Suprapubic skin (tissue), 4 donors: Measurements from ENCODE around the gene CHID1. TPM values are rescaled to one million over a fixed set of nuclear protein-coding genes. Genes with fewer than 3 reads are reported as not detected.
A peak's percentile ranks its signal among the peaks of the same experiment; 100 is the strongest.

ENCODE experiments used
- DNase-seq, 2 donors: peaks; one replicate each; pipeline ENCODE4 v3.0.0-alpha.2; 2019; ENCODE audit warnings: low spot score in 2 of 2
- H3K27ac ChIP-seq: fragments of 200-600 bp; sonication (generic); one replicate; pipeline ENCODE4 v1.5.1; 2019
- H3K27me3 ChIP-seq: fragments of 200-600 bp; sonication (generic); one replicate; pipeline ENCODE4 v1.5.1; 2019
- H3K36me3 ChIP-seq: fragments of 200-600 bp; sonication (generic); one replicate; pipeline ENCODE4 v1.5.1; 2019
- H3K4me1 ChIP-seq: fragments of 200-600 bp; sonication (generic); one replicate; pipeline ENCODE4 v1.5.1; 2019
- H3K4me3 ChIP-seq: fragments of 200-600 bp; sonication (generic); one replicate; pipeline ENCODE4 v1.5.1; 2019; ENCODE audit warnings: mild to moderate bottlenecking
- H3K9me3 ChIP-seq: fragments of 200-600 bp; sonication (generic); one replicate; pipeline ENCODE4 v1.5.1; 2019
- EP300 ChIP-seq: sonication (generic); formaldehyde crosslinking; IDR thresholded peaks from one replicate; pipeline ENCODE4 v1.6.1; 2017; ENCODE audit warnings: antibody characterized with exemption
- POLR2A ChIP-seq, 2 donors: fragments of 450-650 bp; IDR thresholded peaks; one replicate each; pipeline ENCODE4 v1.6.1; 2017; ENCODE audit warnings: antibody characterized with exemption in 2 of 2, mild to moderate bottlenecking in 2 of 2, moderate library complexity in 2 of 2
- POLR2AphosphoS5 ChIP-seq, 3 donors: sonication (generic); formaldehyde crosslinking; IDR thresholded peaks; one replicate each; pipeline ENCODE4 v1.6.1; 2017; ENCODE audit warnings: antibody characterized with exemption in 3 of 3
- WGBS: methylation state at CpG from one replicate; pipeline ENCODE4 v1.1.5; 2018; 5-methylcytosine and 5-hydroxymethylcytosine counted together
- total RNA-seq, 4 donors: library from RNA; depleted of rRNA; stranded (reverse); fragments of >200 nt; gene quantifications; one replicate each; pipeline ENCODE4 v1.1.0, GENCODE V29; 2016
- TF ChIP-seq, protein P1 (sequence below), 2 donors: fragments of 200-600 bp in 1 of 2; fragments of 450-650 bp in 1 of 2; sonication (generic) in 1 of 2; IDR thresholded peaks; one replicate each; pipeline ENCODE4 v1.5.1; 2016 to 2019; ENCODE audit warnings: antibody characterized with exemption in 2 of 2, mild to moderate bottlenecking in 1 of 2, moderate library complexity in 1 of 2

CHID1 gene
- total RNA-seq, 4 donors from 2014 or later: 46.5 to 111 (median 66.2) TPM

GRCh38 chr11:914204-914603 is 3.6 kb upstream of the CHID1 start:
- peaks cover 23% of the 10 kb centered on the region for H3K4me1 ChIP-seq
- no peaks in the 10 kb centered on the region for H3K36me3 ChIP-seq
- WGBS: 70% methylated on average over 4 of the region's 5 CpGs
- no peak for DNase-seq
- no peaks in the 10 kb centered on the region for H3K9me3 ChIP-seq
- H3K27me3 ChIP-seq: no peaks in the 10 kb centered on the region
- peak overlapping the region; percentile 12 for H3K4me3 ChIP-seq
- TF ChIP-seq, protein P1, sequence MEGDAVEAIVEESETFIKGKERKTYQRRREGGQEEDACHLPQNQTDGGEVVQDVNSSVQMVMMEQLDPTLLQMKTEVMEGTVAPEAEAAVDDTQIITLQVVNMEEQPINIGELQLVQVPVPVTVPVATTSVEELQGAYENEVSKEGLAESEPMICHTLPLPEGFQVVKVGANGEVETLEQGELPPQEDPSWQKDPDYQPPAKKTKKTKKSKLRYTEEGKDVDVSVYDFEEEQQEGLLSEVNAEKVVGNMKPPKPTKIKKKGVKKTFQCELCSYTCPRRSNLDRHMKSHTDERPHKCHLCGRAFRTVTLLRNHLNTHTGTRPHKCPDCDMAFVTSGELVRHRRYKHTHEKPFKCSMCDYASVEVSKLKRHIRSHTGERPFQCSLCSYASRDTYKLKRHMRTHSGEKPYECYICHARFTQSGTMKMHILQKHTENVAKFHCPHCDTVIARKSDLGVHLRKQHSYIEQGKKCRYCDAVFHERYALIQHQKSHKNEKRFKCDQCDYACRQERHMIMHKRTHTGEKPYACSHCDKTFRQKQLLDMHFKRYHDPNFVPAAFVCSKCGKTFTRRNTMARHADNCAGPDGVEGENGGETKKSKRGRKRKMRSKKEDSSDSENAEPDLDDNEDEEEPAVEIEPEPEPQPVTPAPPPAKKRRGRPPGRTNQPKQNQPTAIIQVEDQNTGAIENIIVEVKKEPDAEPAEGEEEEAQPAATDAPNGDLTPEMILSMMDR (IDR thresholded peaks at IDR 0.05): no peak
- no peak for TF ChIP-seq EP300
- no peak for TF ChIP-seq POLR2AphosphoS5 (IDR thresholded peaks at IDR 0.05)
- no peak for TF ChIP-seq POLR2A (IDR thresholded peaks at IDR 0.05)
- H3K27ac ChIP-seq: peak overlapping the region; percentile 47

GRCh38 chr11:913043-913442 is 2.4 kb upstream of the CHID1 start:
- H3K4me1 ChIP-seq: peaks cover 31% of the 10 kb centered on the region
- H3K9me3 ChIP-seq: no peaks in the 10 kb centered on the region
- H3K27me3 ChIP-seq: no peaks in the 10 kb centered on the region
- TF ChIP-seq, protein P1 (IDR thresholded peaks at IDR 0.05): no peak
- no peak for TF ChIP-seq EP300
- TF ChIP-seq POLR2A (IDR thresholded peaks at IDR 0.05): no peak
- TF ChIP-seq POLR2AphosphoS5 (IDR thresholded peaks at IDR 0.05): no peak
- no peaks in the 10 kb centered on the region for H3K36me3 ChIP-seq
- no peak overlapping the region for H3K4me3 ChIP-seq
- peak overlapping the region; percentile 11 for H3K27ac ChIP-seq
- DNase-seq: no peak
- WGBS: 92% methylated on average over 4 of the region's 4 CpGs

- no peaks in the 10 kb centered on the region for H3K36me3 ChIP-seq
- H3K4me3 ChIP-seq: no peak overlapping the region
- H3K27me3 ChIP-seq: no peaks in the 10 kb centered on the region
- no peak for DNase-seq
- peaks cover 34% of the 10 kb centered on the region for H3K4me1 ChIP-seq
- WGBS: 93% methylated on average over 12 of the region's 14 CpGs
- H3K9me3 ChIP-seq: no peaks in the 10 kb centered on the region
- TF ChIP-seq POLR2A (IDR thresholded peaks at IDR 0.05): no peak
- TF ChIP-seq, protein P1 (IDR thresholded peaks at IDR 0.05): no peak
- peak overlapping the region; percentile 94 for H3K27ac ChIP-seq
Measured at GRCh38 chr11:912266-912665, 1.7 kb upstream of the CHID1 start.

DNA sequence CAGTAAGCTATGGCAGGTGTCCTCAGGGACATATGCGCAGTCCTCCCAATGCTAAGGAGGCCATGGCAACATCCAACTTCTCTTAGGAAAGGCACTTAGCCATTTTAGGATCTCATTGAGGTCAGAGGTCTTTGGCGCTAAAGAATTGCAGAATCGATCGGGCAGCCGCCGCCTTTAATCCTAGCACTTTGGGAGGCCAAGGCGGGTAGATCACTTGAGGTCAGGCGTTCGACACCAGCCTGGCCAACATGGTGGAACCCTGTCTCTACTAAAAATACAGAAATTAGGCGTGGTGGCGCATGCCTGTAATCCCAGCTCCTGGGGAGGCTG is 1.2 kb upstream of the CHID1 start:
- Histone ChIP-seq H3K27me3 (no peaks in the 10 kb centered on the region), H3K36me3 (no peaks in the 10 kb centered on the region), H3K4me3 (peak overlapping the region; percentile 68), H3K27ac (peak overlapping the region; percentile 94), H3K9me3 (no peaks in the 10 kb centered on the region), H3K4me1 (peaks cover 34% of the 10 kb centered on the region)
- TF ChIP-seq, protein P1 (IDR thresholded peaks at IDR 0.05): no peak
- TF ChIP-seq POLR2AphosphoS5 (IDR thresholded peaks at IDR 0.05): no peak
- TF ChIP-seq POLR2A (IDR thresholded peaks at IDR 0.05): no peak
- TF ChIP-seq EP300: no peak
- 95% methylated on average over 11 of the region's 11 CpGs for WGBS
- no peak for DNase-seq

GRCh38 chr11:911031-911889 is 650 bp upstream of the CHID1 start:
- DNase-seq: peak in 1 of 2 donors; percentile 83
- Histone ChIP-seq H3K27ac (peak overlapping the region; percentile 94), H3K36me3 (peaks cover 2% of the 10 kb centered on the region), H3K27me3 (no peaks in the 10 kb centered on the region), H3K9me3 (no peaks in the 10 kb centered on the region), H3K4me3 (peak overlapping the region; percentile 68), H3K4me1 (peaks cover 34% of the 10 kb centered on the region)
- 7% methylated on average over 30 of the region's 68 CpGs for WGBS
- TF ChIP-seq POLR2A (IDR thresholded peaks at IDR 0.05) (no peak), EP300 (no peak)
